Activated CD4-positive, alpha-beta memory T cell treated with anti-CD3 and anti-CD28 coated beads for 36 hours (primary cell): ENCODE data around the gene CACNA1D. TPM values are rescaled to one million over a fixed set of nuclear protein-coding genes. Genes with fewer than 3 reads are reported as not detected.

ENCODE experiments used
- CTCF ChIA-PET: fragments of 350-600 bp; sonication (Branson Sonifier 250); formaldehyde crosslinking; loops from one replicate; lab custom pipeline; 2021; ENCODE audit warnings: antibody characterized with exemption, inconsistent platforms; lab: Charles Lee
- POLR2A ChIA-PET: fragments of 350-600 bp; sonication (Branson Sonifier 250); formaldehyde crosslinking; loops from one replicate; lab custom pipeline; 2021; ENCODE audit warnings: antibody characterized with exemption; lab: Charles Lee
- DNase-seq: peaks from one replicate; pipeline ENCODE4 v3.0.0-alpha.2; 2020
- H3K27ac Mint-ChIP-seq: one replicate; pipeline ENCODE4 v1.8.0; 2021; ENCODE audit warnings: mixed read lengths
- H3K27me3 Mint-ChIP-seq: one replicate; pipeline ENCODE4 v1.8.0; 2021; ENCODE audit warnings: mixed read lengths
- H3K36me3 Mint-ChIP-seq: one replicate; pipeline ENCODE4 v1.8.0; 2021; ENCODE audit warnings: mixed read lengths
- H3K4me1 Mint-ChIP-seq: one replicate; pipeline ENCODE4 v1.8.0; 2021; ENCODE audit warnings: low read depth, mixed read lengths
- H3K4me3 Mint-ChIP-seq: one replicate; pipeline ENCODE4 v1.8.0; 2021; ENCODE audit warnings: mild to moderate bottlenecking, mixed read lengths
- H3K9me3 Mint-ChIP-seq: one replicate; pipeline ENCODE4 v1.8.0; 2021; ENCODE audit warnings: mixed read lengths
- intact Hi-C: fragments of 100-400 bp; cut with micrococcal nuclease; formaldehyde crosslinking; loops from one replicate; pipeline ENCODE4 v1.15.1; 2023
- total RNA-seq, 2 experiments: library from RNA; stranded (reverse); gene quantifications; one replicate each; pipeline ENCODE4 v1.2.3, GENCODE V29; 2021

CACNA1D gene
- total RNA-seq, 2 experiments from 2014 or later, result 0.24 to 0.53 TPM

DNA sequence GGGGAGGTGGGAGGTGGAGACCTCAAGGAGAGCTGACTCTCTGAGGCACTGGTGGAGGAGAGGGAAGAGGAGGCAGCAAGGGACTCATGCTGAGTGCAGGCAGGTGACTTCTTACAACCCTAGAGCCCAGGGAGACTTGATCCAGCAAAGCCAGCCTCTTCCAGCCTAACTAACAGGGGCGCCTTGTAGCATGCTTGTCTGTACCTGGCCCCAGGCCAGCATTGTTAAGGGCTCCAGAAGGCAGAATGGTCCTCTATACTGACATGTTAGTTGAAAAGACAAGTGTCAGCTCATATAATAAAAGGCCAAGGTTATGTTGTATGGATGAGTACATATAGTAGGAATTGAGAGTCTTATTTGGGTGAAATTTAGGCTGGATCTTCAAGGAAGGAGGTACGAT, 286.4 kb downstream of the CACNA1D start:
- CTCF ChIA-PET, result no interaction called here
- Mint-ChIP-seq H3K4me3 (no peak overlapping the region), H3K27me3 (no peaks in the 10 kb centered on the region), H3K4me1 (no peaks in the 10 kb centered on the region), H3K27ac (no peak overlapping the region), H3K9me3 (no peaks in the 10 kb centered on the region), H3K36me3 (no peaks in the 10 kb centered on the region)
- DNase-seq, result no peak
- POLR2A ChIA-PET, result no interaction called here
- intact Hi-C loops, result no loop called here

DNA sequence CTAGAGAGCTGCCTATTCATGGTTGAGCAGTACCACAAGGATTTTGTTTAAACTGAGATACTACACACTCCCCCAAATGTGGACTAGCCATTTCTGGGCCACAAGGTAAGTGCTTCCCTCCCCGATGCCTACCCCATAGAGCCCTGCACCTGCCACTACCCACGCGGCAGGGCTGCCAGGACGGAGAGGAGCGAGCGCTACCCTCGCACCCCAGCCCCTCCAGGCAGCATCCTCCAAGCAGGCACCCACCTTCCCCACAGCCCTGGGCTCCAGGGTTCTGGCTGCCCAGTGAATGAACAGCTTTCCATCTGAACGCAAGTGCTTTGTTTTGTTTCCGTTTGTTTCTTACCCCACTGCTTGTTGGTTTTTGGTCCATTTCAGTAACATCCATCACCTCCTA, 292.6 kb downstream of the CACNA1D start:
- no peak overlapping the region for H3K4me3 Mint-ChIP-seq
- POLR2A ChIA-PET, result no interaction called here
- H3K4me1 Mint-ChIP-seq, result no peaks in the 10 kb centered on the region
- no peak for DNase-seq
- no peaks in the 10 kb centered on the region for H3K36me3 Mint-ChIP-seq
- CTCF ChIA-PET, result no interaction called here
- H3K27ac Mint-ChIP-seq, result no peak overlapping the region
- no peaks in the 10 kb centered on the region for H3K9me3 Mint-ChIP-seq
- intact Hi-C loops, result no loop called here
- peaks cover 3% of the 10 kb centered on the region for H3K27me3 Mint-ChIP-seq

GRCh38 chr3:53788038-53788437, 293.6 kb downstream of the CACNA1D start:
- Mint-ChIP-seq H3K36me3 (no peaks in the 10 kb centered on the region), H3K27ac (no peak overlapping the region), H3K27me3 (peaks cover 3% of the 10 kb centered on the region), H3K4me1 (no peaks in the 10 kb centered on the region), H3K9me3 (no peaks in the 10 kb centered on the region), H3K4me3 (no peak overlapping the region)
- POLR2A ChIA-PET, result no interaction called here
- no peak for DNase-seq
- CTCF ChIA-PET, result no interaction called here
- intact Hi-C loops, result no loop called here

- intact Hi-C loops, result no loop called here
- H3K27me3 Mint-ChIP-seq, result peaks cover 3% of the 10 kb centered on the region
- ChIA-PET CTCF (no interaction called here), POLR2A (no interaction called here)
- H3K36me3 Mint-ChIP-seq, result no peaks in the 10 kb centered on the region
- H3K9me3 Mint-ChIP-seq, result no peaks in the 10 kb centered on the region
- no peaks in the 10 kb centered on the region for H3K4me1 Mint-ChIP-seq
- H3K4me3 Mint-ChIP-seq, result no peak overlapping the region
- DNase-seq, result no peak
- H3K27ac Mint-ChIP-seq, result no peak overlapping the region
These were observed 295.0 kb downstream of the CACNA1D start for GRCh38 chr3:53789459-53789858.

DNA sequence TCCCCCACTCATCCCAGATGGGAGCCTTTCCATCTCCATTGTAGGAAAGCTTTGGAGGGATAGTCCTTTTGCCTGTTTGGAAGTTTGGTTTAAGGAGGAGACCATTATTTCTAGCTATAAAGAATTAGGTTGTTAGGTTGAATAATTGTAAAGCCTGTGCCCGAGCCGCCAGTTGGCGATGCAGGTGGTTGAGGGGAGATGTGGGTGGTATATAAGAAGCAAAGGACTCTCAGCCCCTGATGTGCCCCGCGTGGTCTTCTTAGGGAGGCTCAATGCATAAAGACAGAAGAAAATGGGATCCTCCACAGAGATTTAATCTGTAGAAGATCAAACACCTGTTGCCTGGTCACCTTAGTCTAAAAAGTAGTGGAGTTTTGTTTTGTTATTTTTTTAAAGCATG, 296.1 kb downstream of the CACNA1D start:
- Mint-ChIP-seq H3K9me3 (no peaks in the 10 kb centered on the region), H3K36me3 (no peaks in the 10 kb centered on the region), H3K27me3 (peaks cover 3% of the 10 kb centered on the region), H3K27ac (no peak overlapping the region), H3K4me1 (no peaks in the 10 kb centered on the region), H3K4me3 (no peak overlapping the region)
- ChIA-PET POLR2A (no interaction called here), CTCF (no interaction called here)
- DNase-seq, result no peak
- intact Hi-C loops, result no loop called here

- intact Hi-C loops, result no loop called here
- Mint-ChIP-seq H3K27ac (no peak overlapping the region), H3K4me3 (no peak overlapping the region), H3K9me3 (no peaks in the 10 kb centered on the region), H3K27me3 (peaks cover 3% of the 10 kb centered on the region), H3K36me3 (no peaks in the 10 kb centered on the region), H3K4me1 (no peaks in the 10 kb centered on the region)
- DNase-seq, result no peak
- ChIA-PET POLR2A (no interaction called here), CTCF (no interaction called here)
These were observed 296.9 kb downstream of the CACNA1D start for GRCh38 chr3:53791317-53791716.

DNA sequence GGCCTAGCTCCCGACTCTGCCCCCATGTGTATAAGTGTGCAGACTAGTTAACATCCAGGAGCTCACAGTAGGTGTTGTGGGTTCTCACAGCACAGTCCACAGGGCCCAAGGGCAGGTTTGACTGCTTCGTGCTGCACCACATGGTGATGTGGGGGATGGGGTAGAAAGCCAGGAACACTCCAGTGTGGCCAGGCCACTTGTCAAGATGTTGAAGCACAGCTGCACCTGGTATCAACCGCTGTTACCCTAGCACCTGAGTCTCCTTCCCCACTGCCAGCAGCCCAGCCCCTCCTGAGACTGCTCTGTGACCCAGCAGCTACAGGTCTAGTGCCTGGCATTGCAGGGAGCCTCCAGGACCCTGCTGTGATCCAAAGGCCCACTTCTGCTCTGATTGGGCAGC, 298.5 kb downstream of the CACNA1D start:
- H3K27ac Mint-ChIP-seq, result no peak overlapping the region
- POLR2A ChIA-PET, result no interaction called here
- CTCF ChIA-PET, result no interaction called here

DNA sequence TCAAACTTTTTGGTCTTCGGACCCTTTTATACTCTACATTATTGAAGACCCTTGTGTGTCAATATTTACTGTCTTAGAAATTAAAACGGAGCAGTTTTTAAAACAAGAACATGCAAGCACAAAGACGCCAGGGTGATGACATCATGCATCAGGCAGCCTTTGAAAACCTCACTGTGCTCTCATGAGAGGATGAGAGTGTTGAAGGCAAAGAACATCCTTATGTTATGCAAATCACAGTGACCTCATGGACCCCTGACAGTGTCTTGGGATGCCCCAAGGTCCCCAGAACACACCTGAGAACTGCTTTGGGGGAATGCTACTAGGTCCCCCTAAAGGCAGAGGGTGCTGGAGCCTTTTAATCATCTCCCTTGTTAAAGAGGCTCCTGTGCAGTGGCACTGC, 300.2 kb downstream of the CACNA1D start:
- intact Hi-C loops, result no loop called here
- ChIA-PET CTCF (no interaction called here), POLR2A (no interaction called here)
- Mint-ChIP-seq H3K4me1 (no peaks in the 10 kb centered on the region), H3K27ac (no peak overlapping the region), H3K9me3 (no peaks in the 10 kb centered on the region), H3K27me3 (no peaks in the 10 kb centered on the region), H3K36me3 (no peaks in the 10 kb centered on the region), H3K4me3 (no peak overlapping the region)
- DNase-seq, result no peak

More for the DNA sequence above, 298.5 kb downstream of the CACNA1D start:
- no peaks in the 10 kb centered on the region for H3K4me1 Mint-ChIP-seq
- no peaks in the 10 kb centered on the region for H3K9me3 Mint-ChIP-seq
- peaks cover 3% of the 10 kb centered on the region for H3K27me3 Mint-ChIP-seq
- no peak overlapping the region for H3K4me3 Mint-ChIP-seq
- no peak for DNase-seq
- H3K36me3 Mint-ChIP-seq, result no peaks in the 10 kb centered on the region
- intact Hi-C loops, result no loop called here

GRCh38 chr3:53795176-53795575, 300.8 kb downstream of the CACNA1D start:
- no peak for DNase-seq
- ChIA-PET POLR2A (no interaction called here), CTCF (no interaction called here)
- H3K4me1 Mint-ChIP-seq, result no peaks in the 10 kb centered on the region
- no peaks in the 10 kb centered on the region for H3K36me3 Mint-ChIP-seq
- no peaks in the 10 kb centered on the region for H3K9me3 Mint-ChIP-seq
- intact Hi-C loops, result no loop called here
- no peak overlapping the region for H3K4me3 Mint-ChIP-seq
- no peaks in the 10 kb centered on the region for H3K27me3 Mint-ChIP-seq
- no peak overlapping the region for H3K27ac Mint-ChIP-seq

DNA sequence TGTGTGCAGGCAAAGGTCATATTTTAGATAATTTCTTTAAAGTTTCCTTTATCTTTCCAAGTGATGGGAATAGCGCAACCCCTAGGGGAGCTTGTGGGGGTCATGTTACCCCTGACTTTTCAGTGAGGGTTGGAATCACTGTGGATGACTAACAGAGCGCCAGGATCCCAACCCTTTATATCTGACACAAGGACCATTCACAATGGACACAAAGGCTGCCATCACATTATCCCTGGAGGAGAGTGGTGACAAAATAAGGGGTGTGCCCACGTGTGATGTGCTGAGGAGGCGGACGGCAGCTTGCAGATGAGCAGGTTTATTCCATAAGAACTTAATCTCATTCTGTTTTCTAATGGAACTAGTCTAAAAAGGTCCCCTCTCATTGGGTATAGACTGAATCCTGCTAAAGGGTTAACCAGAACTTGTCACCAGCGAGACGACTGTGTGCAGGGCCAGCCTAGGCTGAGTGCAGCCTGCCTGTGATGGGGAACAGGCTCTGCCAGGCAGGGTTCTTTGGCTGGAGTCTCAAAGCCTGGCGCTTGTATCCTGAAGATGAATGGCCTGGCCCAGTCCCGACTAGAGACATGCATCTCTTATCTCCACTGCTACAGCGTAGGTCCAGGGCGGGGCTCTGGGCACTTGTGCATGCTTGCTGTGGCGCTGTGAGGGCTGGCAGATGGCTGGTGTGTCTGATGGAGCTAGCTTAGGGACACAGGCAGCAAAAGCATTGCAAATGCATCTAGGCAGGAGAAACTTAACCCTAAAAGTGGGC, 301.6 kb downstream of the CACNA1D start:
- Mint-ChIP-seq H3K4me3 (no peak overlapping the region), H3K36me3 (no peaks in the 10 kb centered on the region), H3K27me3 (no peaks in the 10 kb centered on the region), H3K27ac (no peak overlapping the region), H3K4me1 (no peaks in the 10 kb centered on the region), H3K9me3 (no peaks in the 10 kb centered on the region)
- intact Hi-C loops, result no loop called here
- CTCF ChIA-PET, result interaction anchor here (0.7 kb wide), 1 partner anchor 20 kb away, joined by 3 read pairs; no protein-coding TSS in a partner anchor
- POLR2A ChIA-PET, result no interaction called here
- no peak for DNase-seq

- Mint-ChIP-seq H3K27me3 (no peaks in the 10 kb centered on the region), H3K9me3 (no peaks in the 10 kb centered on the region), H3K36me3 (no peaks in the 10 kb centered on the region), H3K4me3 (no peak overlapping the region), H3K4me1 (no peaks in the 10 kb centered on the region), H3K27ac (no peak overlapping the region)
- POLR2A ChIA-PET, result no interaction called here
- DNase-seq, result no peak
- CTCF ChIA-PET, result no interaction called here
- intact Hi-C loops, result no loop called here
These were observed 303.7 kb downstream of the CACNA1D start for GRCh38 chr3:53798144-53798543.

DNA sequence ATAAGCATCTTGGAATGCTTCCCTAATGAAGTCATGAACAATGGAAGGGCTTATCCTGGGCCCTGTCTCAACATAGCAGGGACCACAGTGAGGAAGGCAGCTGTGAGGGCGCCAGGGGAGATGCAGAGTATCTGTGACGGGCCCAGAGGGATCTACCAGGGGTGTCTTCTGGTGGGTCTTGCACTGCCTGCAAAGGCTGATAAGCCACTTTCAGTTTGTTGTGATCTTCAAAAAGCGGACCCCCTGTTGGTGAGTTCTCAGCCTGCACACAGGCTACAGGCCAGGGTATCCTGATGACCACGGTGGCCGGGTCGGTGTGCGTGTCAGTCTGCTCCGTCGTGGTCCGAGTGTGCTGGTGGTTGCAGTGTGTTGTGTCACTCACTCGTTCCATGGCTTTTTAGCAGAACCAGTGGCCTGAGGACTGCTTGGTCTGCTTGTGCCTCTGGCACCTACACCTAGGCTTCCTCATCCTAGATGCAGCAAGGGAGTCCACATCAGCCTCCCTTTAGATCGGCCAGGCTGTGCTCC, 305.0 kb downstream of the CACNA1D start:
- Mint-ChIP-seq H3K9me3 (no peaks in the 10 kb centered on the region), H3K27ac (no peak overlapping the region), H3K36me3 (no peaks in the 10 kb centered on the region), H3K27me3 (no peaks in the 10 kb centered on the region), H3K4me1 (no peaks in the 10 kb centered on the region), H3K4me3 (no peak overlapping the region)
- intact Hi-C loops, result no loop called here
- ChIA-PET POLR2A (no interaction called here), CTCF (no interaction called here)
- no peak for DNase-seq
